Tibial nerve (tissue), 4 donors: ENCODE measurements around the gene TENM4.

Experiments
- CTCF ChIP-seq, 5 experiments: fragments of 200-600 bp in 3 of 5; fragments of 450-650 bp in 2 of 5; sonication (generic) in 3 of 5; IDR thresholded peaks; one replicate each; pipeline ENCODE4 v1.5.1; 2016 to 2019; ENCODE audit warnings: antibody characterized with exemption in 5 of 5, mild to moderate bottlenecking in 3 of 5, moderate library complexity in 2 of 5
- EP300 ChIP-seq, 2 donors: sonication (generic); formaldehyde crosslinking; IDR thresholded peaks; one replicate each; pipeline ENCODE4 v1.6.1; 2017; ENCODE audit warnings: antibody characterized with exemption in 2 of 2, mild to moderate bottlenecking in 1 of 2
- POLR2A ChIP-seq, 2 donors: fragments of 450-650 bp; IDR thresholded peaks; one replicate each; pipeline ENCODE4 v1.6.1; 2017; ENCODE audit warnings: antibody characterized with exemption in 2 of 2, mild to moderate bottlenecking in 2 of 2, moderate library complexity in 2 of 2

- no peak for TF ChIP-seq CTCF (IDR thresholded peaks at IDR 0.05)
- TF ChIP-seq POLR2A (IDR thresholded peaks at IDR 0.05) = no peak
- no peak for TF ChIP-seq EP300 (IDR thresholded peaks at IDR 0.05)
Measured at GRCh38 chr11:79030448-79030847, 410.4 kb downstream of the TENM4 start.
